Stimulated activated CD8-positive, alpha-beta memory T cell treated with anti-CD3 and anti-CD28 coated beads, Interleukin-7, amount 100 ng/mL, for 1 hour (primary cell): ENCODE measurements around the gene F3.

Source experiments
- DNase-seq, 2 donors: peaks; one replicate each; pipeline ENCODE4 v3.0.0-alpha.2; 2020; ENCODE audit warnings: low read depth in 2 of 2

F3 gene

DNA sequence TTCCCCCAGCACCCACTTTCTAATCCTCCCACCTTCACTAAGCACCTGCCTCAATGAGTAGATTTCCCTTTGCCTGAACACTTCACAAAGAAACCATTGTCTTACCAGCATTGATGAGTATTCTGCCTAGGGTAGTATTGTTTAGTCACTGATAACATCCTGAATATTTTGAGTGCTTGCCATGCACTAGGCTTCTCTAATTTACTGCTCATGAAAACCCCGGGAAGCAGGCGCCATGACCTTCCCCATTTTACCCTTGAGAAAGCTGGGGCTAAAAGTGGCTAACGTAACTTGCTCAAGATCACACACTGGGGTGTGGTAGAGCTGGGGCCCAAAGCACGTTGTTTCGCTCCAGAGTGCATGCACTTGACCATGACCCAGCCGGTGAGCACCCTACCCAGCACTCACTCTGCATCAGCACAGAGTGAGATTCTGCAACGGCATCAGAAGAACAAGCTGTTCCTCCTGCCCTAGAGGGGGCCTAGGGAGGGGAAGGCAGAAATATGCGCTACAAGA lies 10.6 kb upstream of the F3 start:
- no peak for DNase-seq

DNA sequence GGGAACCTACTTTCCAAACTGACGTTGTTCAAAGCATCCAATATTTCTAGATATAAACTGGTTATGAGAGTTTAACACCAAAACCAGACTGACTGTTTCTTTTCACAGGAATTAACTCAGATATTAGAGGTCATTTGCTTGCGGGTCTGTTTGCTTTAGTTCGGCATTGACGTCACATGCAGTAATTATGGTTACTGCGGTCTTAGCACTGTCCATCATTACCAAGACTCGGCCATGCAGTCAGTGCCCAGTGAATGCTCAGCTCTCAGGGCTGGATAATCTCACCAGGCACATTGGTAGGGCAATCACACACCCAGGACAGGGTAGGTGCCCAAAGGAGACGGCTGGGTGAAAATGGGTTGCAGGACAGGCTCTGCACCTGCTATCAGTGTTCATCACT lies 9.9 kb upstream of the F3 start:
- DNase-seq, result no peak

DNA sequence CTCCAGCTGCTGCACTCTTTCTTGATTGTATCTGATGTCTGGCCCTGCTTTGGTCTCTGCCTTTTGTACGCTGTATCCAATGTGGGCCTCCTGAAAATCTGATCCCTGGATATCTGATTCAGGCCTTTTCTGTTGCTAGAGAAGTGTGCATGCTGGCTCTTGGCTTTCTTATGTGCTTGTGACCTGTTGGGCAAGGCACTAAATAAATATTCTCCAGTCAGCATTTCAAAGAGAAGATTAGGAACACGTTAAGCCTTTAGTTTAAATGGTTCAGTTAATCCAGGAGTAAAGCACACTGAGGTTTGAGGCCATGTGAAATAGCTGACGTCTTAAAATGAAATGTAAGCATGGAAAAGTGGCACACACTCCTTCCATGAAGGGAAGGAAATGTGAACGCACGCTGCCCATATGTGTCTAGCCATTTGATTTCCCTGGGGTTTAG lies 9.3 kb upstream of the F3 start:
- DNase-seq, result no peak

DNA sequence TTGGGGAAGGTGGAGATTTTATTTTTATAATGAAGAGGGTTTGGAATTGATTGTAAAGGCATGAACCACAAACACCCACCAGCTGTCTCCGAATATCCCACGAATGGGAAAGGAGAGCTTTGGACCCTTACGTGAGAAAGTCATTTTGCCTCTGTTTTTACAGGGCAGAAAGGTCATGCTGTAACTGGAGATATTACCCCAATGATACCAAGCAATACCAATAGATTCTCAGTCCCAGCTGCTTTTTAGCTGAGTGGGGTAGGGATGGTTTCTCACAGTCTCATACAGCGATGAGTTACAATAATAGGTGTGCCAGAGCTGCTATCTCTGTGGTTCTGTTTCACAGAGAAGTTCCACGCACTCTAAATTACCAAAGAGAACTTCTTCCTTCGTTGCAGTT lies 8.8 kb upstream of the F3 start:
- DNase-seq, result no peak

DNA sequence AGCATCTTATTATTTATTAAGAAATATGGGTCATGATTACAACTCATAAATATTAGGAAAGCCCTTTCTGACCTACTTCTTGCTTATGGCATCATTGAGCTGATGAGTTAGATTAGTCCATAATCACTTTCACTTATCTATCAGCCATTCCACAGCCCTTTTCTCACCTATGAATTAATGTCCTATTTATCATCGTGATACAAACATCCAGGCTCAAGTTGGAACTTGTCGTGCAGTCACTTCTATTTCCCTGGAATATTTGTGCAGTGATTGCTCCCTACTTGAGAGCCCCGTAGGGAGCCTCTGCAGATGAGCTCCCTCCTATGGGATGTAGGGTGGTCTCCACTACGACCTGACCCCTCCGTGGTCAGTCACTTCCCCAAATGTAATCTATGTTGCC lies 8.1 kb upstream of the F3 start:
- DNase-seq, result no peak

DNA sequence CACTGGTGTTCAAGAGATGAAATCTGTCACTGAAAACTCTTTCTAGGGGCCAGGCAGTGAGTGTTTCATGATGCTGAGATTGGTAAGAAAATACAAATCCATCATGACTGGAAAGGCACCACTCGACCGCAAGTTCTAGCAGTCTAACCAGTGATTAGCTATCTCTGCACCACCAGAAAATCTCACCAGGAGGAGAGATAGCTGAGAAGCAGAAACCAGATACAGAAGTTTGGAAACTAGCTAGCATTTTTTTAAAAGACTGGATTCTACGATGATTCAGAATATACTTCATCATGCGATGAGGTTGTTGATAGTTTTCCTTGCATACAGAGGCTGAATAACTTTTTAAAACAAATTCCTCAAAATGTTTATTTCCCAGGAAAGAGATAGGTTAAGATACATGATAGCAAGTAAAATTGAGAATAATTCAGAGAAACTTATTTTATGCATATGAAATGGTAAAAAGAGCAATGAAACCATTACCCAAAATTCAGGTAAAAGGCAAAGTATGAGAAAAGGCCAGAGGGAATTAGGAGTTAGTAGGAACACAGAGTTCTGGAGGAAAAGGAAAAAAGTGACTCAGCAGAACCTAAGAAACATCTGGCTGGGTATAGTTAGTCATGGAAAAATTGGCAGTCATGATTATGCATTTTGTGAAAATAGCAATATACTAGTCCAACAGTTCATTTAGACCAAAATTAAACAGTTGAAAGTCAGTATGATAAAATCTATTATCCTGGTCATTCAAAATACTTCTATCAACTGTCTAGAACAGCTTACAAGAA lies 3.3 kb upstream of the F3 start:
- no peak for DNase-seq

DNA sequence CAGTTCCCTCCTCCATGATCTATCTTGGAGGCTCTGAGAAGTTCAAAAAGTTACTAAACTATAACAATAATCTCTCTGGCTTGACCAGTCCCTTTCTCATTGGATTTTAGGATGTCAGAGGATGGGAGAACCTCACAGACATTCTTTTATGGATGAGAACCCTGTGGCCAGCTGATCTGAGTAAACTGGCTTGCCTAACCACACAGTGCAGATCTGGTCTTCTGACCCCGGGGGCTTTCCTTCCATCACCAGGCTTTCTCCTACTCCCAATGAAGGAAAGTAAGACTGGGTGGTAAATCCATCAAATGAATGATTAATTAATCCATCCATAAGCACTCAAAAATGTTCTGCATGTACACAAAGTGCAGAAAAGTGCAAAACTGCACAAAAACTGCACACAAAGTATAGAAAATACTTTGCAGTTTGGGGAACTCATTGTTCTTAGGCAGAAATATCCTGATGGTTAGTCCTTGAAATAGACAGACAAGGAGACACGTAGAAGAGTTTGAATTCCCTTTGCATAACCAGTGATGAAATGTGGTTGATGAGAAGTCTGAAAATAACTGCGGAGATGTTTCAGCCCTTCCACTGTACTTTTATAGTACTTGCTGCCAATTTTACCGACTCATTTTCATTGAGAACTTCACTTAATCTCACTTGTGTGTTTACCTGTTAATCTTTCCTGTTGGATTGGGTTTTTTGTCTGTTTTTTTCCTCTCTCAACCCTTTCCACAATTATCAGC lies 2.5 kb upstream of the F3 start:
- no peak for DNase-seq

DNA sequence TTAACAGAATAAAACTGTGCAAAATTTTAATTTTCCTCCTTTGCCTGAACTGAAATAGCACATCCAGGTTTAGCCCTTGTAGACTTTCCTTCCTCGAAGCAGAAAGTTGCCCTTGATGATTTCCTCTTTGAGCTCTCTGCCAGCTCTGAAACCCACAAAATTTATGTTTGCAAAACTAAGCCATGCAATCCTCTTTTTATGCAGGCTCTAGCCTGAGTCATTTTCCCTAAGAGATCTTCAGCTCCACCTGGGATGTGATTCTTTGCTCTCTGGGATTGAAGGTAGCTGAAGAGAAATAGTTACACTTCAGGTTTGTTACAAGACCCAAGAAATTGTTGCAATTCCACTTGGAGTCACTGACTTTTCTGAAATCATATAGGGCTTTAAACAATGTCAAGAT lies 1.4 kb upstream of the F3 start:
- DNase-seq, result no peak

DNA sequence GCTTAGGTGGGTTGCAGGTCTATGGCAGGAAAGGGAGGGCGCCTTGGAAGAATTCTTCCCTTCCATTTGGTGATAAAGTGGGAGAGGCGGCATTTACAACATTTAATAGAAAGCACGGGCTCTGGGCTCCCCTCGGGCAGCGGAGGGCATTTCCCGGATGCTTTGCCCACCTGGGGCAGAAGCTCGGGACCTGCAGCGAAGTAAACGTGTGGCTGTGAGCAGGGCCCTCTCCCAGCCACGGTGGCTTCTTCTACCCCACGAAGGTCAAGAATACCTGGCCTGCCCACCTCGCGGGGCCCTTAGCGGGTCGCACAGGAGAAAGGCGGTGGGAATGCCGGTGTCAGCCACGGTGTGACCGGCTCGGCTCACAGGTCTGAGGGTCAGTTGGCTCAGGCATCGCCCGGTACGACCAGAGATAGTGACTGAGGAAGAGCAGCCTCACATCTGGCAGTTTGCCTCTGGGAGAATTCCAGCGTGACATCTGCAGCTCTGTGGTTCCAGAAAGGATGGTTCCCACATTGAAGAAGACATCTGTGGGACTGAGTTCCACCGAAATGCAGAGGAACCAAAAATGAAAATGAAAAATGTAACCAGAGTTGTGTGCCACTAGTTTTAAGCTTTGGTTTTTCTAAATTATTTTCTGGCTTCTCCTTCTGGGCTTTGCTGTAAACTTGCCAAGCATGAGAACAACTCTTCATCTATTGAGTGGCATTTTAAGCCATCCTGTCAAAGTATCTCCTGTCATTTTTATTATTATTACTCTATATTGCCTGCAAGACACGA lies 720 bp upstream of the F3 start:
- DNase-seq, result no peak

DNA sequence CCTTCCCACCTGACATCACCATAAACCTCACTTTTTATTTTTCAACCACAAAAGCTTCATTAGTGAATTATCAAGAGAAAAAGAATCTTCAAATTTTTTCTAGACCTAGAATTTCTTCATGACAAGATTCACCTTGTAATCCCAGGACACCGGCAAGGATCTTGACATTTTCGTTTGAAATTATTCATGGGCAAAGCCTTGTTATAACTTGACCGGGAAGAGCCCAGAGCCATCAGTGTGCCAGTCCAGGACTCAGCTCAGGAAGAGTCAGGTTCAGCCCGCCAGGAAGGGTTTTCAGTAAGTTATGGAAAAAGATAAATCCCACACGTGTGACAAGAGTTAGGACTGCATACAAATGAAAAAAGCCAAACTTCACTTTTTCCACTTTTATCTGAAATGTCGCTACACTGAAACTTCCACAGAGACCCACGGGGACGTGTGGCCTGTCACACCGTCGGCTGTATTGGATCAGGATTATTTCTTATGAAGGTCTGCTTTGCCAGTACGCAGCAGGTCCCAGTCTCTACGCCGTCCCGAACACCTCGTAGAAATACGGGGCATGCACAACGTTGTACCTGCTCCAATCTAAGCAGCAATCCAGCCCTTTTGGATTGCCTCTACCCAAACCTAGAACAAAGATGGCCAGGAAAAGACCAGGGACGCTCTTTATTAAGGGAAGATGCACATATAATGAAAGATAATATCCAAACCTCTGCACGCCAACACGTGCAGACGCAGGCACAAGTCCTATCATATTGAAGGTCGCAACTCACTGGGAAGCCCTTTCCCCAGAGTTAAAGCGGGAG lies 916 bp downstream of the F3 start:
- DNase-seq, result no peak

DNA sequence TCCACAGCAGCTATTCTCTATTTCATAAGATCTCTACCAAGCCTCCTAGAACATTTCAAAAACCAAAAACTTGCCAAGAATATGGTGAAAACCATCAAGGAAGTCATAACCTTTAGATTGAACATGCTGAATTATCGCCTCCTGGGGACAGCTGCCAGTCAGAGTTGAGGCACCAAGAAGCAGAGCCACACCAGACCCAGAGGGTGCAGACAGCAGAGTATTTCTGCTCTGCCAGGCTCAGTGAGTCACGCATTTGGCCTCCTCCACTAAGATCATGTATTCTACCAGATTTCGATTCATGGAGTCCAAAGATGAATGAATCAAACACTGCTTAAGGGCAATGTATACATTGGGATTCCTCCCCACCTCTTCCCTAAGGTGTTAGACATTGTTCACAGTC lies 2.1 kb downstream of the F3 start:
- no peak for DNase-seq

DNA sequence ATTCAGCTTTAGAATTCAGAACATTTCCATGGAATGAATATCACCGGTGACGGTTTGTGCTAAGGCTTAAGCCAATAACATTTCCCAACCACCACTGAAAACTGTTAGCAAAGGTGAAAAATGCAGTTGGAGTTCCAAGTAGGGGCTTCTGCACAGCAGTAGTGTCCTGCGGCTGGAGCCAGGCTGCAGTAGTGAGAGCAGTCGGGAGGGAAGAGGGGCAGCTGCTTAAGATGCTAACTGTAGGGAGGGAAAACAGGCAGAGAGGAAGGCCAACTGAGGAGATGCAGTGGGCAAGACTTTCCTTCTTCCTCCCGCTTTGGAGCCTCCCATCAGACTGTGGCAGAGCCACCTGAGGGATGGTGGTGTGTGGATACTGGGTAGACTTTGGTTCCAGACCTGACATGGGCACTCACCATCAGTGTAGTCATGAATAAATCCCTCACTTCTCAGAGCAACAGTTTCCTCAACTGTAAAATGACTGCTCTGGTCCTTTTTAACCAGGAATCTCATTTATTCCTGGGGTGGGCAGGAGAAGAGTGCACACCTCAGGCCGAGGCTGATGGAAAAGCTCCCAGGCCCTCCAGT lies 3.2 kb downstream of the F3 start:
- DNase-seq, result no peak

DNA sequence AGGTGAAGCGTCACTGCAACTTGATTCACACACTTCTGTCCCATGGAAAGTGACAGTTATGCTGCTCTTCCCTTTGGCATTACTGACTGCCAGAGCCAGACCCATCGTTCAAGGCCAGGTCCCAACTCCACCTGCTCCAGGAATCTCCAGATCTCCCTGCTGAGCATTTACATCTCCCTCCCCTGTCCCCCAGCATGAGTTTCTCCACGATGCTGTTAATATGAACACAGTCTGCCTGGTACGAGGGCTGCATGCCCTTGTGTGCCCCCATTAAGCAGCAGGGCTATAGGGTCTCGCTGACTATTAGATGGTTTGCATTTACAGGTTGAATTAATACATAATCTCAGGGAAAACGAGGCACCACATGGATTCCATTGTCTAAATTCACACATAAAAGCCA lies 4.3 kb downstream of the F3 start:
- DNase-seq, result no peak

DNA sequence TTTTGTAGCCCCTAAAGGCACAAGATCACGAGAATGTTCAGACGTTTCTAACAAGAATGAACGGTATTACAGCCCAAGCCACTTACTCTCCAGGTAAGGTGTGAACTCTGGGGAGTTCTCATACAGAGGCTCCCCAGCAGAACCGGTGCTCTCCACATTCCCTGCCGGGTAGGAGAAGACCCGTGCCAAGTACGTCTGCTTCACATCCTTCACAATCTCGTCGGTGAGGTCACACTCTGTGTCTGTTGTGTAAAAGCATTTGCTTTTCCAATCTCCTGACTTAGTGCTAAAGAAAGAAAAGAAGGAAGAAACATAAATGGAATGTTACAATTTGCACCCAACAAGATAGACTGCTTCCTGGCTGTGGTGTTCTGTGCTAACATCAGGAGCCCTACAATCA lies 5.7 kb downstream of the F3 start:
- DNase-seq, result no peak

DNA sequence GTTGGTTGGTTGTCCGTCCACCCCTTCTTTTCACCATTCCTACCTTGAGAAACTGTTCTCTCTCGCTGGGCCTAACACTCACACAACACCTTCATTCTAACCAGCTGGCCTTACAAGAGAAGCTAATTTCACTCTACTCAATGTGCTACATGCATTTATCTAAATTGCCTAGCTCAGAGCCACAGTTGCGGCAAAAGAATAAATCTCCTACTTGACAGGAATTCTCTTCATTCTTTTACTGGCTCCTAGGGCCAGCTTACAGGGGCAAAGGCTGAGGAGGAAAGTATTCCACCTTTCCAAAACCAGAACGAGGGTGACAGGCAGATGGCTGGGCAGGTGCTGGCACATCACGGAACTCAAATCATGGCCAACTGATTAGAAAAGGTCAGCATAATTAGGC lies 6.5 kb downstream of the F3 start:
- no peak for DNase-seq

DNA sequence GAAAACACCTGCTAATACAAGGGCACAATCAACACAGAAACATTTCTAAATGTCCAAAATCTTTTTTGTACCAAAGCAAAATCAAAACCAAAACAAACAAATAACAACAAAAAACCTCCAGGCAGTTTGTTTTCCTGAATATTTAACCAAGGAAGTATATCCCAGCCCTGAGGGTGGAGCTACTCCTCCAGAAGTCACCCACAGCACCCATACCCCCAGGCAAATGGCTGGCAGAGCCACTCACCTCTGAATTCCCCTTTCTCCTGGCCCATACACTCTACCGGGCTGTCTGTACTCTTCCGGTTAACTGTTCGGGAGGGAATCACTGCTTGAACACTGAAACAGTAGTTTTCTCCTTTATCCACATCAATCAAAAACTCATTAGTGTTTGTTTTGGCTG lies 9.5 kb downstream of the F3 start:
- no peak for DNase-seq

DNA sequence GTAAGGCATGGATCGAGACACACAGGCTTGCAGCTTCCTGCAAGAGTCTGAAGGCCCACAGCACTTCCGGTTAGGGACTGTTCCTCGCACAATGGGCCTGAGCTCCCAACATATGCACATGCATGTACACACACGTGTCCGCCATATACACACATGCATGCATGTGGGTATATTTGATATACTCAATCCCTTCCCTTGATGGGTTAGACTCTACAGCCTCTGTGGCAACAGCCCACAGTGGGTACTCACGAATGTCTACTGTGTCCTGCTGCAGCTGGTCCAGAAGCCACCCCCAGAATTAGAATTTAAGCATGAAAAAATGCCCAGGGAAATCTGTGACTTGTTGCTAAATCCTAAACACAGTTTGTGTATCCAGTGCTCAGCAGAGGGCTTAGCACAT lies 9.9 kb downstream of the F3 start:
- DNase-seq, result no peak

DNA sequence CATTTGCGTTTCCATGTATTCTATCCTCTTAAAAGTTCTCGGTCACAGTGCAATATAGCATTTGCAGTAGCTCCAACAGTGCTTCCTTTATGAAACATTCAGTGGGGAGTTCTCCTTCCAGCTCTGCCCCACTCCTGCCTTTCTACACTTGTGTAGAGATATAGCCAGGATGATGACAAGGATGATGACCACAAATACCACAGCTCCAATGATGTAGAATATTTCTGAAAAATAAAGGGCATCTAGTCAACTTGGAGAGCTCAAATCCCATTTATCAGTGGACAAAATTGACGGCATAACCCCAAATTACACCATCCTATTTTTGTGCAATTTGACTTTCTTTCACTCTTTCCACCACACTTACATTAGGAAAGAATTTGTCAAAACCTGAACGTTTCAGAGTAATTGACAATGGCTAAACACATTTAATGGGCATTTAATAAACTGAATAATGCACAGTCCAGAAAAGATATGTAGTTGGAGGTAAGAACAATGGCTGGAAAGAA lies 11.1 kb downstream of the F3 start:
- no peak for DNase-seq

DNA sequence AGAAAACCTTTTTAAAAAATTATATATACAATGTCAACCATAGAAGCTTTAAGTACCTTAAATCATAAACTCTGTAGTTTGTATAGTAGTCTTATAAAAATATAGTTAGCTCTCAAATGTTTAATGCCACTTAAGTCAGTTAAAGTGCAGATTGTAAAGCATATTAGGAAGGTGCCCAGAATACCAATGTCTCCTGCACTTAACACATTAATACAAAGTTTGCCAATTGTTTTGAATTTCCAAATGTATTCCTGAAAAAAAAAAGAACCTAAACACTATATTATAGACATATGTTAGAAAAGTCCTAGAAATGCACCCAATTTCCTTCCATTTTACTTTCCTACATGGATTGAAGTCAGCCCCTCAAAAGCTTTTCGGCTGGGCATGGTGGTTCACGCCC lies 12.1 kb downstream of the F3 start:
- DNase-seq, result no peak

DNA sequence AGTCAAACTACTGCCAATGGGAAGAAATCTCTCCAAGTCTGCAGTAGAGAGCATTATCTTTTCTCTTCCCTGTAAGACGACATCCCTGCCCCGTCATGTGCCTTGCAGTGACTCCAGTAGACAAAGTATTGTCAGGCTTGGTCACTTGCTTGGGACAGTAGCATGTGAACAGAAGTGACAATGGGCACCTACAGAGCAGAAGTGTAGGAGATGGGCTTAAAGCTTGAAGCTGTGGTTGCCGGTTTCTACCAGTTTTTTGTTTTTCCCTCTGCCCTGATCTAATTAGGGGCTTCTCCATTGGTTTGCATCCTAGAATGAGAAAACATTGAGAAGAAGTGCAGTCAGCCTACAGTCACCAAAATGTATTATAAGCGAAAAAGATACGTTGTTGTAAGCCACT lies 12.7 kb downstream of the F3 start:
- no peak for DNase-seq

DNA sequence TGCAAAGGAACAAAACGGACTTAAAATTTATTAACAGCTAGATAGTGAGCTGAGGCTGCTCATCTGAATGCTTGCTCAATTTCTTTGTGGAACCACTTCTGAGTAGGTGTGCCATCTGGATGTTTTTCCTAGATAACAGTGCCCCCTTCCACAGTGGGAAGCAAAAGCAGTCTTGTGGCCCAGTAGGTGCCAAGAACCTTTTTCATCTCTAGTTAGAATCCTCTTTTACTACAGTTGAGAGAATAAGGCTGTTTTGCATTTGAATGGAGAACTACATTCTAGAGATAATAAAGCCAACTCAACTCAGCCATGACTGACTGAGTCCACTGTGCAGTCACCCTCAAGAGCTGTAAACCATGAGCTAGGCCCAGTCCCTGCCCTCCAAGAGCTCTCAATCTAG lies 13.3 kb downstream of the F3 start:
- no peak for DNase-seq
